Measurements from ENCODE around the gene DTX4. TPM values are rescaled to one million over a fixed set of nuclear protein-coding genes. Genes with fewer than 3 reads are reported as not detected.
"Not testable (repeated sequence)": the region's sequence is repeated elsewhere in the genome, so short reads cannot be mapped to it uniquely, and the experiment has no call there.

The DTX4 gene
- total RNA-seq, result 0.20 and 0.21 TPM in 2 replicates

GRCh38 chr11:59171508-59172322 lies at the start of gene DTX4:
Gene DTX4 (plus strand): TSS chr11:59172132. CDS start chr11:59172596, 464 bp downstream.
- peak; percentile 54 for DNase-seq (ENCODE audit: low read depth, low spot score)

- DNase-seq (ENCODE audit: low read depth, low spot score), result peak; percentile 26
Observed at GRCh38 chr11:59135648-59136461, 36.1 kb upstream of the DTX4 start.

GRCh38 chr11:59136551-59136950 lies 35.4 kb upstream of the DTX4 start:
- not testable (repeated sequence) for DNase-seq (ENCODE audit: low read depth, low spot score)

GRCh38 chr11:59137190-59137589 lies 34.7 kb upstream of the DTX4 start:
- DNase-seq (ENCODE audit: low read depth, low spot score), result no peak

- peak; percentile 19 for DNase-seq (ENCODE audit: low read depth, low spot score)
Observed at GRCh38 chr11:59138643-59139042, 33.3 kb upstream of the DTX4 start.

- no peak for DNase-seq (ENCODE audit: low read depth, low spot score)
Observed at GRCh38 chr11:59141191-59141590, 30.7 kb upstream of the DTX4 start.

- no peak for DNase-seq (ENCODE audit: low read depth, low spot score)
Observed at GRCh38 chr11:59141673-59142460, 30.1 kb upstream of the DTX4 start.

- peak; percentile 62 for DNase-seq (ENCODE audit: low read depth, low spot score)
Observed at GRCh38 chr11:59142530-59143507, 29.1 kb upstream of the DTX4 start, which contains the start of gene FAM111A. Gene FAM111A (plus strand): TSS chr11:59142856. CDS start chr11:59148873, 6,017 bp downstream.

GRCh38 chr11:59144096-59144495 lies 27.8 kb upstream of the DTX4 start:
- no peak for DNase-seq (ENCODE audit: low read depth, low spot score)

GRCh38 chr11:59144579-59145345 lies 27.2 kb upstream of the DTX4 start:
- peak; percentile 26 for DNase-seq (ENCODE audit: low read depth, low spot score)

GRCh38 chr11:59145534-59145933 lies 26.4 kb upstream of the DTX4 start:
- no peak for DNase-seq (ENCODE audit: low read depth, low spot score)

GRCh38 chr11:59151761-59152160 lies 20.2 kb upstream of the DTX4 start:
- no peak for DNase-seq (ENCODE audit: low read depth, low spot score)

- DNase-seq (ENCODE audit: low read depth, low spot score), result no peak
Observed at GRCh38 chr11:59152312-59152951, 19.5 kb upstream of the DTX4 start.

GRCh38 chr11:59154610-59155009 lies 17.3 kb upstream of the DTX4 start:
- DNase-seq (ENCODE audit: low read depth, low spot score), result no peak

- no peak for DNase-seq (ENCODE audit: low read depth, low spot score)
Observed at GRCh38 chr11:59157433-59157832, 14.5 kb upstream of the DTX4 start.

GRCh38 chr11:59158206-59159068 lies 13.5 kb upstream of the DTX4 start:
- peak; percentile 50 for DNase-seq (ENCODE audit: low read depth, low spot score)

GRCh38 chr11:59164028-59164427 lies 7.9 kb upstream of the DTX4 start:
- no peak for DNase-seq (ENCODE audit: low read depth, low spot score)

Measured in pulmonary artery endothelial cell (primary cell).